ENCODE data around the gene CAVIN1.
A peak's percentile ranks its signal among the peaks of the same experiment; 100 is the strongest.
"Not testable (repeated sequence)": the region's sequence is repeated elsewhere in the genome, so short reads cannot be mapped to it uniquely, and the experiment has no call there.

The CAVIN1 gene

DNA sequence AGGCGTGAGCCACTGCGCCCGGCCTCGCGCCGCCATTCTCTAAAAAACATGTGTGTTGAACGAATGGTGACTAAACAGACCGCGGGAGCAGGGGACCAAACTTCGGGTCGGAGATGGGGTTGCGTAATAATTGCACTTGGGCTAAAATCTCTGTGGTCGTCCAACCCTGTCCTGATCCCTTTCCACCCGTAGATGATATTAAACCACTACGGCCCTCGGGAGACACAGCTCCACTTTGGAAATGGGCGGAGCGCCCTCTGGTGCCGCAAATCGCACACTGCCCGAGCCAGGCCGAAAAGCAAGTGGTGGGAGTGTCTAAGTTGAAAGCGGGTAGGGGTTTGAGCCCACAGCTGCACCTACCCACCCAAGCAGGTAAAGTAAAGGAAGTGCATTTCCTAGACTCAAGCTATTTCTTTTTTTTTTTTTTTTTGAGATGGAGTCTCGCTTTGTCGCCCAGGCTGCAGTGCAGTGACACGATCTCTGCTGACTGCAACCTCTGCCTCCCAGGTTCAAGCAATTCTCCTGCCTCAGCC lies 17.0 kb downstream of the CAVIN1 start:
- peak; percentile 69 to 80 (median 74) for DNase-seq (ENCODE audit: low read depth in 3 of 3)

DNA sequence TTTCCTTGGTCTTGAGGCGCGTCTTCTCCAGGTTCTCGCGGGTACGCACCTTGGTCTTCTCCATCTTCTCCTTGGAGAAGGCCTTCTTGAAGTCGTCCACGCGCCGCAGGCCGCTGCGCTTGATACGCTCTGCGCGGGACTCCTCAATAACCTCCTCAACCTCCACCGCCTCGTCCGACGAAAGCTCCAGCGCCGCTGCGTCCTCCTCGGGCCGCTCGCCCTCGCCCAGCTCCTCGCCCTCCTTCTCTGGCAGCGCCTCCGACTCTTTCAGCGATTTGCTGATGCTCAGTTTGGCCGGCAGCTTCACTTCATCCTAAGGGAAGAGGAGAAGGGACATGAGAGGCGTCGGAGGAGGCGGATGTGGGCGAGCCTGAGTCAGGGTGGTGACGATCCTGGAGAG lies 18.0 kb downstream of the CAVIN1 start:
- no peak for DNase-seq (ENCODE audit: low read depth in 3 of 3)

DNA sequence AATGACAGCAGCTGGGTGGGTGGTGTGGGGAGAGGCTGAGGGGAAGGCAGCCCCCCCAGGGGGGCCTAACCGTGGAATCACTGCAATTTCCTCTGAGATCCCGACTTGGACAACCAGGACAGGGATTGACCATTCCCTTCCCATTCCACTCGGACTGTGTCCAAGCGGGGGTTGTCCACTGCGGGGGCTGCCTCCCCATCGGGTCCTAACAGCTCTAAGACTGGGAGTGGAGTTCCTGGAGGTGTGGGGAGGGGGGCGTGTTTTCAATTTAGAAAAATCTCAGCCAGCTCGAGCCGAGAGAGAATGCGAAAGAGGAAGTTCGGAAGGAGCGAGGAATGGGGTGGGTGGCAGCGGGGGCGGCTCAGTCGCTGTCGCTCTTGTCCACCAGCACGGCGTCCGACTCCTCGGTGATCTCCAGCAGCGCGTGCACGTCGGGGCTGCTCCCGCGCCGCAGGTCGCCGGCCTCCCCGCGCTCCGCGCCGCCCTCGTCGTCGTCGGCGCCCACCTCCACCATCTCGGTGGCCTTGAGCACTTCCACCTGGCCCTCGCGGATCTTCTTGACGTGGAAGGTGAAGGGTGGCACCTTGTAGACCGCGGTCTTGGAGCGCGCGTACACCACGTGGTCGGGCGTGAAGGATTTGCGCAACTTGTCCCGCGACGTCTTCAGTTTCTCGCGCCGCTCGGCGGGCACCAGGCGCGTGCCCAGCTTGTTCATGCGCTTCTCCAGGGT lies 18.6 kb downstream of the CAVIN1 start:
- DNase-seq (ENCODE audit: low read depth in 3 of 3): no peak

DNA sequence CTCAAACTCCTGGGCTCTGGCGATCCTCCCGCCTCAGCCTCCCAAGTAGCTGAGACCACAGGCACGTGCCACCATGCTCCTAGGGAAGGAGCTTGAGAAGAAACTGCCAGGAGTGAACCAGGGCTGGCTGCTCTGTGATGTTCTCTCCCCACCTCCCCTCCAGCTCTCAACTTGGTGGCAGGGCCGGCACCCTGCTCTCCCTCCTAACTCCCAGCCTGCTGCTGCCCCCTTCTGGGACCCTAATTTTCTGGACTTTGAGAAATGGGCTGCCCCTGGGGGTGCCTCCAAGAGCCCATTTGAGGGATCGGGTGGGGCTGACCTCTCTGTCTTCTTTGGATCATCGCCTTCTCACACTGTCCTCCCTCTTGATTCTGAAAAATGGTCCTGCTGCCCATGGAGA lies 19.9 kb downstream of the CAVIN1 start:
- DNase-seq (ENCODE audit: low read depth in 3 of 3): peak in 2 of 3 experiments; percentile 37 to 43

DNA sequence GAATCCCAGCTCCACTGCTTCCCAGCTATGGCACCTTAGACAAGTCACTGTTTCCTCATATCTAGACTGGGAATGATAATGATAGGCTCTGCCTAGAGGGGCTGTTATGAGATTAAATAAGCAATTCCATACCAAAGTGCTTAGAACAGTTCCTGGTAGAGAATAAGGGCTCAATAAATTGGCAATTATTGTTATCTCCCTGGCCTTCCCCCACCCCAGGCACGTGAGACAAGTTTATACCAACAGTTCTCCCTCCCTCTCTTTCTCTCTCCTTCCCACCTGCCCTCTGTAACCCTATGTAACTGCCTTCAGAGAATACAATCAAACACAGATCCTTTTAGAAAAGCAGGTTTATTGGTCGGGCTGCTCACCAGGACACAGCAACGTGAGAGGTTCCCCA lies 20.9 kb downstream of the CAVIN1 start:
- DNase-seq (ENCODE audit: low read depth in 3 of 3): no peak

DNA sequence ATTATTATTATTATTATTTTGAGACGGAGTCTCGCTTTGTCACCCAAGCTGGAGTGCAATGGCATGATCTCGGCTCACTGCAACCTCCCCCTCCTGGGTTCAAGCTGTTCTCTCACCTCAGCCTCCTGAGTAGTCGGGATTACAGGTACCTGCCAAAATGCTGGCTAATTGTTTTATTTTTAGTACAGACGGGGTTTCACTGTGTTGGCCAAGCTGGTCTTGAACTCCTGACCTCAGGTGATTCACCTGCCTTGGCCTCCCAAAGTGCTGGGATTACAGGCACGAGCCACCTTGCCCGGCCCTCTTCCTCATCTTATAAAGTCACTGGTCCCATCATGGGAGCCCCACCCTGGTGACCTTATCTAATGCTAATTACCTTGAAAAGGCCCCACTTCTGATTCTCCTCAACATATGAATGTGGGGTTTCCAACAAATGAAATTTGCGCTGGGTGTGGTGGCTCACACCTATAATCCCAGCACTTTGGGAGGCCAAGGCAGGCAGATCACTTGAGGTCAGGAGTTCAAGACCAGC lies 22.1 kb downstream of the CAVIN1 start:
- DNase-seq (ENCODE audit: low read depth in 3 of 3): not testable (repeated sequence)

DNA sequence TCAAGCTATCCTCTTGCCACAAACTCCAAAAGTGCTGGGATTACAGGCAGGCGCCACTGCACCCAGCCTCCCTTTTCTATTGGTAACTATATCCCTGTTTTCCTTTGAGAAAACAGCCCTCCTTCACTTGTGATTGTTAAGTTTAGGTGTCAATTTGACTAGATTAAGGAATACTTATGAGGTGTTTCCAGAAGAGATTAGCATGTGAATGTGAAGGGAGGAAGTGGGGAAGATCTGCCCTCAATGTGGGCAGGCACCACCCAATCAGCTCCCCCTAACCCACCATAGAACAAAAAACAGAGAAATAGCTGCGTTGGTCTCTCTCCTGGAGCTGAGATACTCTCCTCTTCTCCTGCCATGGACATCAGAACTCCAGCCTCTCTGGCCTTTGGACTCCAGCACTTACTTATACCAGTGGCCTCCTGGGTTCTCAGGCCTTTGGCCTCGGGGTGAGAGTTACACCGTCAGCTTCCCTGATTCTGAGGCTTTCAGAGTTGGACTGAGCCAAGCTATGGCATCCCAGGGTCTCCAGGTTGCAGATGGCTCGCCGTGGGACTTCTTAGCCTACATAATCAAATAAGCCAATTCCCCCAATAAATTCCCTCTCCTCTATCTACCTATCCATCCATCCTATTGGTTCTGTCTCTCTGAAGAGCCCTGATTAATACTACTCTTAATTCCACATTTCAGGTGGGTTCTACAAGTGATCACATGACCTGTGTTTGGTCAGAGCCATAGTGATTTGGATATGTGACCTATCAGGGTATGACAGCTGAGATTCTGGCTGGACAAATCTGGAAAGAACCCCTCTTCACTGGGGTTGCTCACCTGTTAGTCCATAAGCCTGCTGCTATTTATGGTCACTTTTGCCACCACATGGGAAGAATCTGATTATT lies 22.9 kb downstream of the CAVIN1 start:
- DNase-seq (ENCODE audit: low read depth in 3 of 3): no peak

DNA sequence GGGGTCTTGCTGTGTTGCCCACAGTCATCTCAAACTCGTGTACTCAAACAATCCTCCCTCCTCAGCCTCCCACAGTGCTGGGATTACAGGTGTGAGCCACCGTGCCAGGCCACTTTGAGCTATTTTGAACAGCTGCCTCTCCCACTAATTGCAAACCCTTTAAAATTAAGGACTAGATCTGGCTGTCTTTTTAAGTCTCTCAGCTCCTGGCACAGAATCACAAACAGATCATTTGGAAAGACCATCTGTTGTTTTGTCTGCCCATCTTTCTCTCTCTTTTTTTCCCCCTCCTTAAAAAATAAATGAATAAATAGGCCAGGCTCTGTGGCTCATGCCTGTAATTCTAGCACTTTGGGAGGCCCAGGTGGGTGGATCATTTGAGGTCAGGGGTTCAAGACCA lies 23.9 kb downstream of the CAVIN1 start:
- no peak for DNase-seq (ENCODE audit: low read depth in 3 of 3)

DNA sequence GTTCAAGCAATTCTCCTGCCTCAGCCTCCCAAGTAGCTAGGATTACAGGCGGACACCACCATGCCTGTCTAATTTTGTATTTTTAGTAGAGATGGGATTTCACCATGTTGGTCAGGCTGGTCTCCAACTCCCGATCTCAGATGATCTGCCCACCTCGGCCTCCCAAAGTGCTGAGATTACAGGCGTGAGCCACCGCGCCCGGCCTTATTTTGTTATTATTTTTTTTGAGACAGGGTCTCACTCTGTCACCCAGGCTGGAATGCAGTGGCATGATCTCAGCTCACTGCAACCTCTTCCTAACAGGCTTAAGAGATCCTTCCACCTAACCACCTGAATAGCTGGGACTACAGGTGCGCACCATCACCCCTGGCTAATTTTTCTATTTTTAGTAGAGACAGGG lies 27.5 kb downstream of the CAVIN1 start:
- not testable (repeated sequence) for DNase-seq (ENCODE audit: low read depth in 3 of 3)

DNA sequence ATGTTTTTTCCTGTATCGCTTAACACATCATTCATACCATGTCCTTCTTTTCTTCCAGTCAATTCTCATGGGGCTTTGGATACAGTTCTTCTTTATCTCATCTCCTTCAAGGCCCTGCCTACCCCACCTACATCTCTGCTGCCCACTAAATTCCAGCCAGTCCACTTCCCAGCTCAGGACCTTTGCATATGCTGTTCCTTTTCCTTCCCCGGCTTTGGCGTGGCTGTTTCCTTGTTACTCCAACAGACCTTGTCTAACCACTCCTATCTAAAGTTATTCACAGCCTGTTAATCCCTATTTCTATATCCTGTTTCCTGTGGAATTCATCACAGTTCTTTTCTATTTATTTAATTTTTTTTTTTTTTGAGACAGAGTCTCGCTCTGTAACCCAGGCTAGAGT lies 28.2 kb downstream of the CAVIN1 start:
- no peak for DNase-seq (ENCODE audit: low read depth in 3 of 3)

DNA sequence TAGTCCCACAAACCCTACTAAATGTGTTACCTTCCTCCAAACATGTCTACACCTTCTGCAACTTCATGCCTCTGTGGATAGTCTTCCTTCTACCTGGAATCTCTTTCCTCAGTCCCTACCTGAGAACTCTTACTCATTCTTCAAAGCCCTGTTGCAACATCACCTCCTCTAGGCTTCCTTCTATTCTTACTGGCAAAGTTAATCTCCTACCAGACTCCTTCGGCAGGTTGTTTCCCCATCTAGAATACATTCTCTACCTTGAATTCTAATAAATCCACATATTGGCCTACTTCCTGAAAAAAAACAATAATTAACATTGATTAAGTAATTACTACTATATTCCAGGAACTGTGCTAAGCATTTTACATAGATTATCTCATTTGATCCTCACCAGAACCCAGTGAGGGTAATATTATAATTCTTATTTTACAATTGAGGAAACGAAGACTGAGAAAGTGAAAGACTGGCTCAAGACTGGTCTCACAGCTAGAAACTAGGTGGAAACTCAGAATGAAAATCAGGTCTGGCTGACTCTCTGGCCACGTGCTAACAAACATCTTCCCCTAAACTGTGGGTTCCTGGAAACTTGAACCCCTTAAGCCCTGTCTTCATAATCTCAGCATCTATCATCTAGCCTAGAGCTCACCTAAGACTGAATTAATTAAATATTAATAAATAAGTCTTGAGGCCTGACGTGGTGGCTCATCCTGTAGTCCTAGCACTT lies 30.2 kb downstream of the CAVIN1 start:
- no peak for DNase-seq (ENCODE audit: low read depth in 3 of 3)

DNA sequence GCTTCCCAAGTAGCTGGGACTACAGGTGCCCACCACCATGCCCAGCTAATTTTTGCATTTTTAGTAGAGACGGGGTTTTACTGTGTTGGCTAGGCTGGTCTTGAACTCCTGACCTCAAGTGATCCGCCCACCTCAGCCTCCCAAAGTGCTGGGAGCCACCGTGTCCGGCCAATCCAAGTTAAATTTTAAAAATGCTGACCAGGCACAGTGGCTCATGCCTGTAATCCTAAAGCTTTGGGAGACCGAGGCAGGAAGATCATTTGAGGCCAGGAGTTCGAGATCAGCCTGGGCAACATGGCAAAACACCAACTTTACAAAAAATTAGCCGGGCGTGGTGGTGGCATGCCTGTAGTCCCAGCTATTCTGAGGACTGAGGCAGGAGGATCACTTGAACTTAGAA lies 31.6 kb downstream of the CAVIN1 start:
- not testable (repeated sequence) for DNase-seq (ENCODE audit: low read depth in 3 of 3)

DNA sequence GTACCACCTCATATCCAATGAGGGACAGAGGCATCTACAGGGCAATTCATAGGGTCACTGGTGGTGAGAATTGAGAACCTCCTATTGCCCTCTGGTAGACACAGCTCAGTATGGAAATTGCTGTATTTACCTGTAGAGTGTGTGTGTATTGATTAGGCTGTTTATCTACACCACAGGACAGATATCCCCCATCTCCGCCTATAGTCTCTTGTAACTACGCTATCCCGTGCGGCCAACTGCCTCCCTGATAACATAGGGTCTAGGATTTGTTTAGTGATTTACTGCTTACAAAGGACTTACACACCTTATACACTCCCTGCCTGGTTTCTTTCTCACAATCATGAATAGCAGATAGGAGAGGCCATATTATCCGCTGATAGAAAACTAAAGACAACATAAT lies 33.2 kb downstream of the CAVIN1 start:
- DNase-seq (ENCODE audit: low read depth in 3 of 3): no peak

DNA sequence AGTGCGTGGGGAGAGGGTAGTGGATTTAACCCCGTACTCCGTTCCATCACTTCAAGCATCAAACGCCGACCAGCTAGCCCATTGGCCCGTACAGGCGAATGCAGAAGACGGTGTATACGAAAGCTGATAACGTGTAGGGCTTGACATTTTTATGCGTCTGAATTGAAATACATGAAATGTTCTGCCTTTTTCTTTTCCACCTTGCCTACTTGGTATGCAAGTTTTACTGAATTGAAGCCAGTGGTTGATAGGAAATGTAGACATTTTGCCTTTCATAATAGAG lies 34.0 kb downstream of the CAVIN1 start:
- DNase-seq (ENCODE audit: low read depth in 3 of 3): peak in 2 of 3 experiments; percentile 79 to 83

DNA sequence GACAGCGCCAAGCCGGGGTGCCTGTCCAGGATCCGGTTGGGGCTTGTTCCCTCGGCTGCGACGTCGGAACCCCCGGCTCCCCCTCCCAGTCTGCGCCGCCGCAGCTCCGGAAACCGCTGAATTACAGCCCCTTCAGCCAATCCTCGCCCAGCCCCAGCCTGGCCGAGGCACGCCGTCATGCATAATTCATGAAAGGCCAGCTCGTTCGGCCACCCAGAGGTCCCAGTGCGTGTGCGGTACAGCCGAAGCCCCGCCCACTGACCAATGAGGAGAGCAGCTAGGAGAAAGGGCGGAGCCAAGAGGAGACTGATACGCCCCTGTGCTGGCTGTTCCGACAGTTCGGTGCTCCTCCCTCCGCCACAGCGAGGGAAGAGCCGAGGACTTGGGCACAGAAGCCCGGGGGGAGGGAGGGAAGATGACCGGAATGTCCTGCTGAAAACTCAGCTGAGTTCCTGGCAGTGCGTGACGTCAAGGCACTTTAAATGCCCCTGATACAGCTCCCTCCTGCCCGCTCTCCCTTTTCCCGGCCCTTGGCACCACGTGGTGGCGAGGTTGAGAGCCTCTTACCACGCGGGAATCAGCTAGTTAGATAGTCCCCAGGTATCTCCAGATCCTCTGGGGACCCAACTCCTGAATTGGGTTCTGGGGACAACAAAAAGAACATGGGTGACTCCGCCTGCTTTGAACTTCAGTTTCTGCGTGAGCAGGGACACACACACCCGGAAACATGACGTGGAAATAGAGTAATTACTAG lies 34.5 kb downstream of the CAVIN1 start, which contains the start of gene STAT3:
STAT3 (minus strand) TSS at position 62 of the 754 bp plus-strand sequence. CDS start 39,926 bp downstream, outside the sequence.
- DNase-seq (ENCODE audit: low read depth in 3 of 3): peak; percentile 100

DNA sequence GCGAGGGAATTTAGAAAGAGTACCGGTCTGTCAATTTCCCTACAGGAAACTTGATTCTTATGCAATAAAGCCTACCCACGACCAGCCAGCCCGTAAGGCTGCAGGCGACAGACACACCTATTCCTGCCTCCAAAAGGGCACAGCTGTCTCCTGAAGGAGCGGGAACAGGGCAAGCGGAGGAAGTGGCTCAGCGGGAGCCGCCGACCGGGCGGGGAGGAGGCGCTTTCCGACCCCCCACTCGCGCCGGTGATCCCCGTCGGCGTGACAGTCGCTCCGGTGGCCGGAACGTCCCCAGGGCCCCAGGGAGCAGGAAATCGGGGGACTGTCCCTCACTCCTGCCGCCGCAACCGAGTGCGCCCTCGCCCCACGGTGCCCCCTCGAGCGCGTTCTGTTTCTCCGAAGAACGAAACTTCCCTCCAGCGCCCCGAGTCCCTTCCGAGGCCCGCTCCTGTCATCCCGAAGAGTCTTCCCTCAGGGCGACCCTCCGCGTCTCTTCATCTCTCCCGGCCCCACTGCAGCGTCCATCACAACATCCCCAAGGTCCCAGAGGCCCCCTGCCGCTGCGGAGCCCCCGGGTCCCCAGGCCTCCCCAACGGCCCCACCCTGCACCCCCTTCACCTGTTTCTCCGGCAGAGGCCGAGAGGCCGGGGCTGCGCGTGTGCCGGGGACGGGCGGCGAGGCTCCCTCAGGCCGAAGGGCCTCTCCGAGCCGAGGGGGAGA lies 35.2 kb downstream of the CAVIN1 start:
- peak in 1 of 3 experiments; percentile 19 for DNase-seq (ENCODE audit: low read depth in 3 of 3)

DNA sequence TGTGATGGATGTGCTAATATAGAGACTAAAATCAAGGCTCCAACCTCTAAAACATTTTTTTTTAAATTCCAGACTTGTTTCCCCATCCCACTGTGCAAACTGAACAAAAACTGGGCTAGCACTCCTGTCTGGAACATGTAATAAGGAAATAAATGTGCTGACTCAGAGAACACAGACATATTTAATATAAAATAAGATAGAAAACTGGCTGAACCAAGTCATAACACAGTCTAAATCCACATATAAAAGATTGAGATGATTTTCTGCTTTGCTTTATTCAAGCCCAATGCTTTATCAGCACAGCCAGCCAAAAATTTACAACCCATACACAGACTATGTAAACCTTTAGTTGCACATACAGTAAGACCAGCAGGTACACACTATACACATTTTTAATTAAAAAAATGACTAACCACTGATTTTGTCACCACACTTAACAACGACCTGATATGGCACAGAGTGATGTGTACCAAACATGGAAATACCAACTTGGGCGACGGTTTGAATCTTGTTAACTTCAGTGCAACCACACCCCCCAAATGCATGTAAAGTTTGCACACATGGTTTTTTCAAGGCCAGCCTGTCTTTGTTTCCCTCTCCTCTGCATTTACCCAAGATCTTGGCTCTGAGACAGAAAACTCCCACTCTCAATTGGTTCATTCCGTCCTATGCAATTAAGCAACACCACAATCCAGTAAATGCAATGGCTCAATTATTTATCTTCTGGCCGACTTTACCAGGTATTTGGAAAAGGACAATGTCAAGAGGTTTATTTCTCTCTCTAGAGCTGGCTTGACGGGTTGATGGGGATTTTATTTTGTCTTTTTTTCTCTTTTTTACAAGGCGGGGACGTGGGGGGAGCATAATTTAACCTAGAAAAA lies 36.0 kb downstream of the CAVIN1 start:
- DNase-seq (ENCODE audit: low read depth in 3 of 3): no peak

DNA sequence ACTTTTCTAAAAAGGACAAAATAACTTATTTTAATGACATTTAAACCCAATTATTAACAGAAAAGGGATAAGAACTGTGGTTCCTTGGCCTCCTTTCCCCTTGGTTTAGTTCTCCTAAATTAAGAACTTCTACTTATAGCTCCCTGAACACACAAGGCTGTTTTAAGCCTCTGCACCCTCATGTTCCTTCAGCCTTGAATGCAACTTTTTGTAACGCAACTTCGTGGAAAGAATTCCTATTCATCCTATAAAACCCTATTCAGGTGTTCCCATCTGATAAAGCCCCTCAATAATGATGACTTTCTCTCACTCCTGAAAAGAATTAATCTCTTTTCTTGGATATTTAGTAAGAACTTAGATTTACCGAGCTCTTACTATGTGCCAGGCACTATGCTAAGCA lies 41.2 kb downstream of the CAVIN1 start:
- no peak for DNase-seq (ENCODE audit: low read depth in 3 of 3)

DNA sequence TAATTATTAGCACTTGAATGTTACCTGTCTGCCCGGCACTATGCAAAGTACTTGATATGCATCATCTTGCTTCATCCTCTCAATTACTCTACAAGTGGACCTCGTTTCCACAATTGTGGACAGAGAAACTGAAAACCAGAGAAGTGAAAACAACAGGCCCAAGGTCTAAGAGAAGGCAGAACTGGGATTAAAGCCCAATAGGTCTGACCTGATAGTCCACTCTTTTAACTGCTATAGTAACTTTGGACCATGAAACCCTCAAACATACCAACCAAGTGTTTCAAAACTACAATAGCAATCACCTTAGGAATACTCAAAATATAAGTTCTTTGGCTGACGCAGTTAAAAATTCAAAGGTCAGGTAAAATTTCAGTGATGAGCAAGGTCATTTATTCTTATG lies 42.1 kb downstream of the CAVIN1 start:
- no peak for DNase-seq (ENCODE audit: low read depth in 3 of 3)

Data from stimulated activated CD4-positive, alpha-beta T cell treated with anti-CD3 and anti-CD28 coated beads, TNF-alpha, amount 100 ng/mL, for 24 hours (primary cell).